ENCODE data around the gene IDI2.

Gene IDI2

GRCh38 chr10:983401-983800, 42.3 kb downstream of the IDI2 start:
- Histone ChIP-seq H3K9ac (no peak overlapping the region), H3K4me1 (peaks cover 9% of the 10 kb centered on the region), H3K27ac (no peak overlapping the region), H3K79me2 (peaks cover 8% of the 10 kb centered on the region), H3K4me3 (ENCODE audit: low read depth, low read length) (no peak overlapping the region), H3K27me3 (ENCODE audit: control insufficient read depth, insufficient read depth, low read length) (no peaks in the 10 kb centered on the region), H2AFZ (no peak overlapping the region), H3K9me3 (ENCODE audit: control insufficient read depth, low read length) (no peaks in the 10 kb centered on the region), H3K4me2 (ENCODE audit: low read length) (no peak overlapping the region), H3K36me3 (ENCODE audit: control insufficient read depth, insufficient read depth, low read length) (no peaks in the 10 kb centered on the region)
- no peak for TF ChIP-seq CTCF (IDR thresholded peaks at IDR 0.05)

- no peaks in the 10 kb centered on the region for H3K9me3 ChIP-seq (ENCODE audit: control insufficient read depth, low read length)
- no peak overlapping the region for H2AFZ ChIP-seq
- H3K36me3 ChIP-seq (ENCODE audit: control insufficient read depth, insufficient read depth, low read length): no peaks in the 10 kb centered on the region
- H3K9ac ChIP-seq: no peak overlapping the region
- H3K27ac ChIP-seq: no peak overlapping the region
- H3K4me1 ChIP-seq: peaks cover 3% of the 10 kb centered on the region
- H3K27me3 ChIP-seq (ENCODE audit: control insufficient read depth, insufficient read depth, low read length): no peaks in the 10 kb centered on the region
- H3K4me3 ChIP-seq (ENCODE audit: low read depth, low read length): no peak overlapping the region
- TF ChIP-seq CTCF (IDR thresholded peaks at IDR 0.05): no peak
- H3K79me2 ChIP-seq: peaks cover 3% of the 10 kb centered on the region
- H3K4me2 ChIP-seq (ENCODE audit: low read length): no peak overlapping the region
These were observed 45.1 kb downstream of the IDI2 start for GRCh38 chr10:980468-981093.

GRCh38 chr10:978826-979421, 46.7 kb downstream of the IDI2 start:
- no peak for TF ChIP-seq CTCF (IDR thresholded peaks at IDR 0.05)
- no peak overlapping the region for H3K4me3 ChIP-seq (ENCODE audit: low read depth, low read length)
- no peaks in the 10 kb centered on the region for H3K27me3 ChIP-seq (ENCODE audit: control insufficient read depth, insufficient read depth, low read length)
- no peaks in the 10 kb centered on the region for H3K79me2 ChIP-seq
- H3K36me3 ChIP-seq (ENCODE audit: control insufficient read depth, insufficient read depth, low read length): no peaks in the 10 kb centered on the region
- no peak overlapping the region for H3K27ac ChIP-seq
- no peaks in the 10 kb centered on the region for H3K4me1 ChIP-seq
- no peaks in the 10 kb centered on the region for H3K9me3 ChIP-seq (ENCODE audit: control insufficient read depth, low read length)
- no peak overlapping the region for H2AFZ ChIP-seq
- no peak overlapping the region for H3K4me2 ChIP-seq (ENCODE audit: low read length)
- no peak overlapping the region for H3K9ac ChIP-seq

GRCh38 chr10:976316-976715, 49.3 kb downstream of the IDI2 start:
- H3K4me3 ChIP-seq (ENCODE audit: low read depth, low read length): no peak overlapping the region
- H3K4me2 ChIP-seq (ENCODE audit: low read length): no peak overlapping the region
- no peak overlapping the region for H3K9ac ChIP-seq
- no peak overlapping the region for H2AFZ ChIP-seq
- no peak for TF ChIP-seq CTCF (IDR thresholded peaks at IDR 0.05)
- no peak overlapping the region for H3K27ac ChIP-seq
- H3K27me3 ChIP-seq (ENCODE audit: control insufficient read depth, insufficient read depth, low read length): no peaks in the 10 kb centered on the region
- H3K79me2 ChIP-seq: no peaks in the 10 kb centered on the region
- H3K9me3 ChIP-seq (ENCODE audit: control insufficient read depth, low read length): no peaks in the 10 kb centered on the region
- H3K4me1 ChIP-seq: peaks cover 4% of the 10 kb centered on the region
- H3K36me3 ChIP-seq (ENCODE audit: control insufficient read depth, insufficient read depth, low read length): no peaks in the 10 kb centered on the region

- no peak overlapping the region for H3K9ac ChIP-seq
- no peak overlapping the region for H3K4me3 ChIP-seq (ENCODE audit: low read depth, low read length)
- no peak for TF ChIP-seq CTCF (IDR thresholded peaks at IDR 0.05)
- H3K79me2 ChIP-seq: no peaks in the 10 kb centered on the region
- H3K4me2 ChIP-seq (ENCODE audit: low read length): no peak overlapping the region
- H3K36me3 ChIP-seq (ENCODE audit: control insufficient read depth, insufficient read depth, low read length): no peaks in the 10 kb centered on the region
- peaks cover 17% of the 10 kb centered on the region for H3K4me1 ChIP-seq
- no peak overlapping the region for H3K27ac ChIP-seq
- H3K27me3 ChIP-seq (ENCODE audit: control insufficient read depth, insufficient read depth, low read length): no peaks in the 10 kb centered on the region
- no peaks in the 10 kb centered on the region for H3K9me3 ChIP-seq (ENCODE audit: control insufficient read depth, low read length)
- H2AFZ ChIP-seq: no peak overlapping the region
These were observed 50.9 kb downstream of the IDI2 start for GRCh38 chr10:974785-975074.
